ENCODE data around the gene NCBP2L. TPM values are rescaled to one million over a fixed set of nuclear protein-coding genes. Genes with fewer than 3 reads are reported as not detected.

The NCBP2L gene
- total RNA-seq, 2 experiments from 2014 or later: not detected

- H3K4me3 Mint-ChIP-seq: peak within 1 kb of the TSS; percentile 70
- CTCF ChIA-PET: interaction anchor here (1.2 kb wide), 3 partner anchors 50 to 171 kb away, joined by 3 read pairs; partner anchors contain the start of gene TSC22D3
- ATAC-seq (peak; percentile 70), DNase-seq (peak; percentile 57)
- no peaks in the 10 kb centered on the region for H3K9me3 Mint-ChIP-seq (ENCODE audit: insufficient read depth)
- H3K27ac Mint-ChIP-seq: peak within 1 kb of the TSS; percentile 30
- H3K36me3 Mint-ChIP-seq (ENCODE audit: low read depth): no peaks in the 10 kb centered on the region
- H3K4me1 Mint-ChIP-seq (ENCODE audit: low read depth): peaks cover 9% of the 10 kb centered on the region
- H3K27me3 Mint-ChIP-seq (ENCODE audit: low read depth): peaks cover 17% of the 10 kb centered on the region
- POLR2A ChIA-PET: no interaction called here
Measured at GRCh38 chrX:107825698-107826237, 48.2 kb downstream of the NCBP2L start, which contains the start of gene MID2. Gene MID2, plus strand, starts transcription at chrX:107825866. Its CDS starts 561 bp downstream, at chrX:107826427.

GRCh38 chrX:107826238-107827029, 48.9 kb downstream of the NCBP2L start:
- H3K4me1 Mint-ChIP-seq (ENCODE audit: low read depth): peaks cover 9% of the 10 kb centered on the region
- H3K4me3 Mint-ChIP-seq: peak overlapping the region; percentile 70
- ATAC-seq (peak; percentile 81), DNase-seq (no peak)
- POLR2A ChIA-PET: no interaction called here
- H3K27ac Mint-ChIP-seq: no peak overlapping the region
- no peaks in the 10 kb centered on the region for H3K9me3 Mint-ChIP-seq (ENCODE audit: insufficient read depth)
- H3K27me3 Mint-ChIP-seq (ENCODE audit: low read depth): peaks cover 17% of the 10 kb centered on the region
- CTCF ChIA-PET: interaction anchor here (1.2 kb wide), 3 partner anchors 51 to 172 kb away, joined by 3 read pairs; partner anchors contain the start of gene TSC22D3
- no peaks in the 10 kb centered on the region for H3K36me3 Mint-ChIP-seq (ENCODE audit: low read depth)

- peaks cover 9% of the 10 kb centered on the region for H3K4me1 Mint-ChIP-seq (ENCODE audit: low read depth)
- H3K36me3 Mint-ChIP-seq (ENCODE audit: low read depth): no peaks in the 10 kb centered on the region
- H3K27ac Mint-ChIP-seq: peak overlapping the region; percentile 64
- ATAC-seq: no peak
- H3K27me3 Mint-ChIP-seq (ENCODE audit: low read depth): peaks cover 17% of the 10 kb centered on the region
- H3K4me3 Mint-ChIP-seq: peak overlapping the region; percentile 61
- DNase-seq: no peak
- CTCF ChIA-PET: interaction anchor here (1.2 kb wide), 1 partner anchor 52 kb away, joined by 3 read pairs; the partner anchor contains the start of gene TSC22D3
- no peaks in the 10 kb centered on the region for H3K9me3 Mint-ChIP-seq (ENCODE audit: insufficient read depth)
- POLR2A ChIA-PET: no interaction called here
Measured at GRCh38 chrX:107827030-107827831, 49.7 kb downstream of the NCBP2L start.

GRCh38 chrX:107827852-107828251, 50.3 kb downstream of the NCBP2L start:
- ChIA-PET CTCF (no interaction called here), POLR2A (no interaction called here)
- DNase-seq (no peak), ATAC-seq (no peak)
- Mint-ChIP-seq H3K9me3 (ENCODE audit: insufficient read depth) (no peaks in the 10 kb centered on the region), H3K27me3 (ENCODE audit: low read depth) (peaks cover 17% of the 10 kb centered on the region), H3K4me1 (ENCODE audit: low read depth) (peaks cover 9% of the 10 kb centered on the region), H3K4me3 (no peak overlapping the region), H3K36me3 (ENCODE audit: low read depth) (no peaks in the 10 kb centered on the region), H3K27ac (no peak overlapping the region)

GRCh38 chrX:107829878-107830277, 52.3 kb downstream of the NCBP2L start:
- no peaks in the 10 kb centered on the region for H3K36me3 Mint-ChIP-seq (ENCODE audit: low read depth)
- POLR2A ChIA-PET: interaction anchor here (0.6 kb wide), 1 partner anchor 318 kb away, joined by 3 read pairs; no protein-coding TSS in a partner anchor
- no peak overlapping the region for H3K4me3 Mint-ChIP-seq
- CTCF ChIA-PET: no interaction called here
- H3K9me3 Mint-ChIP-seq (ENCODE audit: insufficient read depth): no peaks in the 10 kb centered on the region
- H3K27me3 Mint-ChIP-seq (ENCODE audit: low read depth): peaks cover 13% of the 10 kb centered on the region
- no peak overlapping the region for H3K27ac Mint-ChIP-seq
- ATAC-seq: no peak
- DNase-seq: no peak
- peaks cover 9% of the 10 kb centered on the region for H3K4me1 Mint-ChIP-seq (ENCODE audit: low read depth)

GRCh38 chrX:107831071-107831730, 53.7 kb downstream of the NCBP2L start:
- Mint-ChIP-seq H3K27me3 (ENCODE audit: low read depth) (peaks cover 8% of the 10 kb centered on the region), H3K4me1 (ENCODE audit: low read depth) (peaks cover 4% of the 10 kb centered on the region), H3K36me3 (ENCODE audit: low read depth) (no peaks in the 10 kb centered on the region), H3K9me3 (ENCODE audit: insufficient read depth) (no peaks in the 10 kb centered on the region), H3K4me3 (no peak overlapping the region), H3K27ac (no peak overlapping the region)
- DNase-seq: no peak
- no peak for ATAC-seq
- POLR2A ChIA-PET: no interaction called here
- CTCF ChIA-PET: no interaction called here

- Mint-ChIP-seq H3K27ac (no peak overlapping the region), H3K36me3 (ENCODE audit: low read depth) (no peaks in the 10 kb centered on the region), H3K27me3 (ENCODE audit: low read depth) (no peaks in the 10 kb centered on the region), H3K4me3 (no peak overlapping the region), H3K9me3 (ENCODE audit: insufficient read depth) (no peaks in the 10 kb centered on the region), H3K4me1 (ENCODE audit: low read depth) (no peaks in the 10 kb centered on the region)
- DNase-seq: no peak
- no peak for ATAC-seq
- ChIA-PET CTCF (no interaction called here), POLR2A (no interaction called here)
Measured at GRCh38 chrX:107834275-107835201, 57.0 kb downstream of the NCBP2L start.

- DNase-seq (no peak), ATAC-seq (no peak)
- no peak overlapping the region for H3K27ac Mint-ChIP-seq
- POLR2A ChIA-PET: no interaction called here
- H3K36me3 Mint-ChIP-seq (ENCODE audit: low read depth): no peaks in the 10 kb centered on the region
- H3K4me1 Mint-ChIP-seq (ENCODE audit: low read depth): no peaks in the 10 kb centered on the region
- no peaks in the 10 kb centered on the region for H3K27me3 Mint-ChIP-seq (ENCODE audit: low read depth)
- H3K9me3 Mint-ChIP-seq (ENCODE audit: insufficient read depth): no peaks in the 10 kb centered on the region
- CTCF ChIA-PET: interaction anchor here (1.3 kb wide), 1 partner anchor 58 kb away, joined by 3 read pairs; no protein-coding TSS in a partner anchor
- no peak overlapping the region for H3K4me3 Mint-ChIP-seq
Measured at GRCh38 chrX:107836958-107837357, 59.4 kb downstream of the NCBP2L start.

- ATAC-seq: no peak
- Mint-ChIP-seq H3K36me3 (ENCODE audit: low read depth) (no peaks in the 10 kb centered on the region), H3K4me1 (ENCODE audit: low read depth) (no peaks in the 10 kb centered on the region), H3K27ac (no peak overlapping the region), H3K9me3 (ENCODE audit: insufficient read depth) (no peaks in the 10 kb centered on the region), H3K27me3 (ENCODE audit: low read depth) (no peaks in the 10 kb centered on the region), H3K4me3 (no peak overlapping the region)
- DNase-seq: no peak
- ChIA-PET CTCF (no interaction called here), POLR2A (no interaction called here)
Measured at GRCh38 chrX:107840971-107841370, 63.4 kb downstream of the NCBP2L start.

GRCh38 chrX:107842715-107843400, 65.3 kb downstream of the NCBP2L start:
- ChIA-PET POLR2A (no interaction called here), CTCF (no interaction called here)
- DNase-seq (no peak), ATAC-seq (no peak)
- no peaks in the 10 kb centered on the region for H3K9me3 Mint-ChIP-seq (ENCODE audit: insufficient read depth)
- no peak overlapping the region for H3K27ac Mint-ChIP-seq
- H3K4me1 Mint-ChIP-seq (ENCODE audit: low read depth): no peaks in the 10 kb centered on the region
- H3K36me3 Mint-ChIP-seq (ENCODE audit: low read depth): no peaks in the 10 kb centered on the region
- no peak overlapping the region for H3K4me3 Mint-ChIP-seq
- H3K27me3 Mint-ChIP-seq (ENCODE audit: low read depth): no peaks in the 10 kb centered on the region
